HG03442 (cell line): ENCODE data around the gene ZNF197.
A peak's percentile ranks its signal among the peaks of the same experiment; 100 is the strongest.
"Not testable (repeated sequence)": the region's sequence is repeated elsewhere in the genome, so short reads cannot be mapped to it uniquely, and the experiment has no call there.

ENCODE experiments used
- ATAC-seq: cut with Tn5 transposase; IDR thresholded peaks from one replicate; pipeline ENCODE4 v1.9.1; 2021; ENCODE audit warnings: mild to moderate bottlenecking, moderate library complexity; ENCODE audit not compliant: unreplicated experiment

ZNF197 gene

GRCh38 chr3:44624749-44625480 lies at the start of gene ZNF197:
Gene ZNF197 (plus strand): TSS chr3:44625036. CDS start chr3:44629155, 4,119 bp downstream.
- ATAC-seq, result peak; percentile 86

GRCh38 chr3:44576613-44577012 lies 48.2 kb upstream of the ZNF197 start:
- no peak for ATAC-seq

GRCh38 chr3:44577354-44577952 lies 47.4 kb upstream of the ZNF197 start:
- not testable (repeated sequence) for ATAC-seq

- ATAC-seq, result not testable (repeated sequence)
Measured at GRCh38 chr3:44578316-44578715, 46.5 kb upstream of the ZNF197 start.

GRCh38 chr3:44578924-44579515 lies 45.8 kb upstream of the ZNF197 start:
- ATAC-seq, result not testable (repeated sequence)

GRCh38 chr3:44579749-44580148 lies 45.1 kb upstream of the ZNF197 start:
- not testable (repeated sequence) for ATAC-seq

- ATAC-seq, result not testable (repeated sequence)
Measured at GRCh38 chr3:44580971-44581370, 43.9 kb upstream of the ZNF197 start.

- no peak for ATAC-seq
Measured at GRCh38 chr3:44584646-44585501, 40.0 kb upstream of the ZNF197 start, which contains the start of gene ZNF660. Gene ZNF660 (plus strand): TSS chr3:44584964. CDS start chr3:44594194, 9,230 bp downstream.

- no peak for ATAC-seq
Measured at GRCh38 chr3:44596621-44597020, 28.2 kb upstream of the ZNF197 start.

GRCh38 chr3:44601749-44602148 lies 23.1 kb upstream of the ZNF197 start:
- no peak for ATAC-seq

- ATAC-seq, result no peak
Measured at GRCh38 chr3:44612678-44613077, 12.2 kb upstream of the ZNF197 start.

GRCh38 chr3:44628716-44629115 lies 3.9 kb downstream of the ZNF197 start:
- no peak for ATAC-seq

GRCh38 chr3:44632193-44632592 lies 7.4 kb downstream of the ZNF197 start:
- ATAC-seq, result no peak

- no peak for ATAC-seq
Measured at GRCh38 chr3:44642337-44642736, 17.5 kb downstream of the ZNF197 start.

GRCh38 chr3:44643024-44643423 lies 18.2 kb downstream of the ZNF197 start:
- ATAC-seq, result no peak

- ATAC-seq, result no peak
Measured at GRCh38 chr3:44647771-44648170, 22.9 kb downstream of the ZNF197 start.

GRCh38 chr3:44648564-44649229 lies 23.9 kb downstream of the ZNF197 start, which contains the start of gene ZNF35:
Gene ZNF35 (plus strand): TSS chr3:44648732. CDS start chr3:44651068, 2,336 bp downstream.
- ATAC-seq, result peak; percentile 97

- no peak for ATAC-seq
Measured at GRCh38 chr3:44649709-44650108, 24.9 kb downstream of the ZNF197 start.

- ATAC-seq, result no peak
Measured at GRCh38 chr3:44654039-44654438, 29.2 kb downstream of the ZNF197 start.

GRCh38 chr3:44659015-44659414 lies 34.2 kb downstream of the ZNF197 start:
- ATAC-seq, result no peak
